Superior temporal gyrus (tissue), 1 donor: ENCODE results near the gene GPAT3.
"Not testable (repeated sequence)": the region's sequence is repeated elsewhere in the genome, so short reads cannot be mapped to it uniquely, and the experiment has no call there.

Experiments
- DNase-seq: peaks from one replicate; pipeline ENCODE4 v3.0.0-alpha.2; 2016; ENCODE audit errors: extremely low spot score

GPAT3 gene

DNA sequence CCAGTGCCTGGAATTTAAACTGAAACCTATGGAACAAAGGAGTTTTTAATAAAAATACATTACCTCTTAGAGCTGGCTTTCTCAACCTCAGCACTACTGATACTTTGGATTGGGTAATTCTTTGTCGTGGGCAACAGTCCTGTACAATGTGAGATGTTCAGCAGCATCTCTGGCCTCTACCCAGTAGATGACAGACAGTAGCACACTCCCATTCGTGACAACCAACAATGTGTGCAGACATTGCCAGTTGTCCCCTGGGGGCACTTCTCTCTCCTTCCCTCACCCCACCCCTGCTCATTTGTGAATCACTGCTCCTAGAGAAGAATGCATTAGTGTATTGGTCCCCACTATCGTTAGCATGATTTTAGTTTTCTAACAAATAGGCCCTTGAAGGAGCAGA is 16.2 kb downstream of the GPAT3 start:
- DNase-seq: no peak

DNA sequence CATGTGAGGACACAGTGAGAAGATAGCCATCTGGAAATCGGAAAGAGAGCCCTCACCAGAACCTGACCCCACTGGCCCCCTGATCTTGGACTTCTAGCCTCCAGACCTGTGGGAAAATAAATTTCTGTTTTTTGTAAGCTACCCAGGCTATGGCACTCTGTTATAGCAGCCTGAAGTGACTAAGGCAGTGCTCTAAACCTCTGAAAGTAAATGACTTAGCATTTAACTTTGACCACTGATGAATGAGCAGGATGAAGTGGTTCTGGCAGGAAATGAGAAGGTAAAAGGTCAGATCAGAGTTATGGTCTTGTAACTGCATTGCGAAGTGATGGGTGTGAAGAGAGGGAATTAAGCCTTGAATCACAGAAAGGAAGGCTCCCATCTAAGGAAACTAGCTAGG is 17.0 kb downstream of the GPAT3 start:
- DNase-seq: no peak

DNA sequence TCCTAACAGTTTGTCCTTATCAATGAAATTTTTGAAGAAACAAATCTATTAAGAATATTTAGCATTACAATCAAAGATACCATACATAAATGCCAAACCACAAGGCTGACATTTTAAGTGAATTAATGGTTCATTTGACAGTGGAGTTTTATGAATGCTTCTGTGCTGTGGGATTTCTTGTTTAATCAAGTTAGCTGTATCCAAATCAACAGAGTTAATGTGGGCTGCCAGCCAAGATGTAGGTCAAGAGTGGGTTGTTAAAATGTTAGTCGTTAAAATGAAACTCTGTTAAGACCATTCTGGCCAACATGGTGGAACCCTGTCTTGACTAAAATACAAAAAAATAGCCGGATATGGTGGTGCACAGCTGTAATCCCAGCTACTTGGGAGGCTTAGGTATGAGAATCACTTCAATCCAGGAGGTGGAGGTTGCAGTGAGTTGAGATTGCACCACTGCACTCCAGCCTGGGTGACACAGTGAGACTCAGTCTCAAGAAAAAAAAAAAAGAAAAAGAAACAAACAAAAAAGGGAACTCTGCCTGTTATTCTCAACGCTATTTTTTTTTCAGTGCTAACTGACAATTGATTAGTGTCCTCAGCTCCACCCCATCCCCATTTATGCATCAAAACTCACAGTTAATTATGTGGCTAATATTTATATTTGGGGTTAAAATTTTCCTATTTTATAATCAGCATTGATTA is 20.2 kb downstream of the GPAT3 start:
- no peak for DNase-seq

DNA sequence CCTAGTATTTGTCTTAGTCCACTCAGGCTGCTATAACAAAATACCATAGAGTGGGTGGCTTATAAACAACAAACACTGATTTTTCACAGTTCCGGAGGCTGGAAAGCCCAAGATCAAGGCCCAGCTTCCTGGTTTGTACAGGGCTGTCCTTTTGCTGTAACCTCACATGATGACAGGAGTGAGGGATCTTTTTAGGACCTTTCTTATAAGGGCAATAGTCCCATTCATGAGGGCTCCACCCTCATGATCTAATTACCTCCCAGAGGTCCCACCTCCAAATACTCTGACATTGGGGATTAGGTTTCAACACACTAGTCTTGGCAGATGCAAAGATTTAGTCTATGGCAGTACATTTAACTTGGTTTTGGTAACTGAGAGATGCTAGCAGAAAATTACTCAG is 20.9 kb downstream of the GPAT3 start:
- DNase-seq: no peak

DNA sequence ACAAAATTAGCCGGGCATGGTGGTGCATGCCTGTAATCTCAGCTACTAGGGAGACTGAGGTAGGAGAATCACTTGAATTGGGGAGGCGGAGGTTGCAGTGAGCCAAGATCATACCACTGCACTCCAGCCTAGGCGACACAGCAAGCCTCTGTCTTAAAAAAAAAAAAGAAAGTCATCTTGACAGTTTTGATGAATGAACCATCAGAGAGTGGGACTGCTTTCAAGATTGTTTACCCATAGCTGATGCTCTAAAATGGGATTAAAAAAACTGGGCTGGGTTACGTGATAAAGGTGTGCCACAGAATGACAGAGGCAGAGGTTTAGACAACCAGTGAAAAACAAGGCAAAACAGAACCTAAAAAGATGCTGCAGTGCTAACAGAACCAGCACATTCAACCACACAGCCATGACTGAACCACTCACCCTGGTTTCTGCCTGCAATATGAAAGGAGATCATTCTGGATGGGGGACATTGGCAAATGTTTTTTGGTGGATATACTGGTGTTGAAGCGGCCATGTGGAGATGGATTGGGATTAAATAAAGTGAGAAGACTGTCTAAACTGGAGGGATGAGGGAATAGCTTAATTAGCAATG is 22.2 kb downstream of the GPAT3 start:
- DNase-seq: no peak

DNA sequence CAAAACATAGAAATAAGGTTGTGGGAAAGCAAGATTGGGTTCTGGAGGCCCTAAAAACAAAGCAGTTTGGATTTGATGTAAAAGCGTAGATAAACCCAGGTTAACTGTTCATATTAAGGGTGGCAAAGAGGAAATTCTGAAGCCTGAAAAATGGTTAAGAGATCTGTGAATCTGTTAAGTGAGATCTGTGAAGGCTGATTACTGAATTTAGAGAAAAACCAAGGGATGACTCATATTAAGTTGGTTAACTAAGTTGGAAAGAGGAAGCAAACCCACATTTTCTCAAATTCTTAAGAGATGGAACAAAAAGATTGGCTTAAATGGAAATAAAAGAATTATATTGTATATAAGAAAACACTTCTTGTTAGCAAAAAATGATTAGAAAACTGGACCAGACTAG is 22.8 kb downstream of the GPAT3 start:
- DNase-seq: no peak

DNA sequence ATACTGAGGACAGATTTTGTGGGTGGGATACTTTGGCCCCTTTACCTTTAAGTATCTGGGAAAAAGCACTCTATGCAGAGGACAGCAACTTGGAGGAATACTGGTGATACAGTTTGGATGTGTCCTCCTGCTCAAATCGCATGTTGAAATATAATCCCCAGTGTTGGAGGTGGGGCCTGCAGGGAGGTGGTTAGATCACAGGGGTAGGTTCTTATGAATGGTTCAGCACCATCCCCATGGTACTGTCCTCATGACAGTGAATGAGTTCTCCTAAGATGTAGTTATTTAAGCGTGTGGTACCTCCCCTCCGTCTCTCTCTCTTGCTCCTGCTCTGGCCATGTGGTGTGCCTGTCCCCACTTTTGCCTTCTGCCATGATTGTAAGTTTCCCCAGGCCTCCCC is 24.6 kb downstream of the GPAT3 start:
- no peak for DNase-seq

DNA sequence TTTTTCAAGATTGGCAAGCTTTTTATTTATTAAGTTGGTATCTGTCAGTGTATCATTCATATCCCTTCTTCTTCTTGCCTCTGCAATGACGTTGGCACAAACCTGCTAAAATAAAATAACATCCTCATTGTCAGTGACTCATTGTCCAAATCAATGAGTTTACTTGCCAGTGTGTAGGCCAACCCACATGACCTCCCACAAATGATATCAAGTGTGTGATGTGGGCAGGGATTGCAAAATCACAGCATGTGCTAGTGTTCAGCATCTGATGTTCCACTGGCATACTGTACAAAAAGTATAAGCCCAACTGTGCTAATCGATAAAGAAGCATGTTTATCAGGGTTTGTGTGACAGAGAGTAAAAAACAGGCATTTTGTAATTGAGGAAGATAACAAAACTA is 25.5 kb downstream of the GPAT3 start:
- DNase-seq: no peak

DNA sequence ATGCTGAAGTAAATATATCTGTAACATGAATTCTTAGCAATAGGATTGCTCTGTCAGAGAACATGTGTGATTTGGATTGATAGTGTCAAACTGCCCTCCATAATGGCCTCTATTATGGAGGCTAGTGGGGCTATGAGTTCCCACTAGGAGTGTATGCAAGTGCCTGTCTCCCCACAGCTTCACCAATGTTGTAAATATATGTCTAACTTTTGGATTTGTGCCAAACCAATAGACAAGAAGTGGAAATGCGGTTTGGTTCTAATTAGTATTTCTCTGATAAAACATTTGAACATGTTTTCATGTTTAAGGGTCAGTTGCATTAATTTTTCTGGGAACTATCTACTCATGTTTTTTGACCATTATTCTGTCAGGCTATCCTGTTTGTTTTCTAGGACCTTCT is 28.1 kb downstream of the GPAT3 start:
- DNase-seq: no peak

DNA sequence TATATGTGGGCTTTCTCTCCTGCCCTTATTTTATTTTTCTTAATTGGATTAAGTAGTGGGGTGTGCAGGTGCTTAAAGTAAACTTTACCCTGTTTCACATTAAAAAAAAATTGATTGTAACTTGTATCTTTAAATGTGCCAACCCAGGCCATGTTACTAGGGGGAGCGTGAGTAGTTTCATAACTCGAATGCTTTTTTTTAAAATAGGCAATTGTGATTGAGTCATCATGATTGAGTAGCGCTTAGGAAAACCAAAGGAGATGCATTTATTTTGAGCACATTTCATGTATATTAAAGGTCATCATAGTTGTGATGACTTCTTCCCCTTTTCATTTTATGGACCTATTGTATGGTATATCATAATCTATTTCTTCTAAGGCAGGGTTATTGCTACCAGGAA is 32.2 kb downstream of the GPAT3 start:
- DNase-seq: no peak

DNA sequence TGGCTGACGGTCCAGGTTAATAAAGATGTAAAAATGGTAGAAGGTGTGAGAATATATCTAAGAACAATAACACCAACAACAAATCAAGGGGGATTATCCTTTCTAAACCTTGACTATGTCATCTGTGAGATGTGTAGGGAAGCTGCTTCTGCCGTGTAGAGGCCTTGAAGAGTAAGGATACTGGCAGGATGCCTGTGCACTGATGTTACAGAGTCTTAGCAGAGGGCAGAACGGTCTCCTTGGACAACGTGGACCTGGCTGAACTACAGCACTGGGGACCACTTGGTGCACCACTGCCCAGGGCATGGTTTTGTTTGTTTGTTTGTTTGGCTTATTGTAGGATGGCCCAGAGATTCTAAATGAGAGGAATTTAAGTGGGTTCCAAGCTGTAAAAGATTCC is 33.5 kb downstream of the GPAT3 start:
- no peak for DNase-seq

DNA sequence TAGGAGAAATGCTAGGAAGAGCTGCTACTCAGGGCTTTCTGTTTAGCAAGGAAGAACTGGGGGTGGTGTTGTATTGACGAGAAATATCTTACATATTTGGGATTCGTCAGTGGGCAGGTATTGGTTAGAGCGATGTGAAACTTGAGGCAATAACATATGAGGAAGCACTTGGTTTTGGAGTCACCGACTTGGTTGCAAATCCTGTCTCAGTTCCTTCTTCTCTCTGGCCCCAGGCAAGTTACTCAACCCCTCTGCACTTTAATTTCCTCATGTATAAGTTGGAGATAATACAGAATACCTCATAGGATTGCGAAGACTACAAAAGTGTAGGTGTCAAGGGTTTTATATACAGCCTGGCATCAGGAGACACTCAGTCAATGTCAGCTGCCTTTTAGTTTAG is 34.1 kb downstream of the GPAT3 start:
- no peak for DNase-seq

DNA sequence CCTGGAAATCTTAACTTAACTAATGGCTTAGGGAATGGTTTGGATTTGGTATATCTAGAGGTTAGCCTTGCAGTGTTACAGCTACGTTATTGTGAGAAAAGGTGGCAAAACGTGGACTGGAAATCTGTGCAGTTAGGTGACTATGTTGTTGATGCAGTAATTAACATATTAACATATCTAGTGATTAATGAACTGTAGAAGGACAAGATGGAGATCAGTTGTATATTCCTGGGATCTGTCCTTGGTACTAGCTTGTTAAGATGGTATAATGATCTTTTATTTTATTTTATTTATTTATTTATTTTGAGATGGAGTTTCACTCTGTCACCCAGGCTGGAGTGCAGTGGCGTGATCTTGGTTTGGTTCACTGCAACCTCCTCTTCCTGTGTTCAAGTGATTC is 36.9 kb downstream of the GPAT3 start:
- DNase-seq: no peak

DNA sequence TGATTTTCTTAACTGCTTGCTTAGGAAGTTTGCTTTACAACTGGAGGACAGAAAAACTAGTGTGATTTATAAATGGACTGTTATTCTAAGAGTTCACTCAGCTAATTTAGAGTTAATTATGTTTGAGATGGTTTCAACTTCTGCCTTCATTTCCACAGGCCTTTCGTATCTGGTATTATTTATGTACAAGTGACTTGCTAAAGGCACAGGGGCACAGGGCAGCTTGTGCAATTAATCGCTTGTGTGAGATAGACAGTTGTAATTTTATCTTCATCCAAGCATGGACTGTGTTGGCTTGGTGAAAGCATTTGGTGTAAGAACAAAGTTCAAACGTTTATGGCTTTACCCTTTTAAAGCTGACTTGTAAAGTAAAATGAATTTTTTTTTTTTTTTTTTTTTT is 38.3 kb downstream of the GPAT3 start:
- no peak for DNase-seq

DNA sequence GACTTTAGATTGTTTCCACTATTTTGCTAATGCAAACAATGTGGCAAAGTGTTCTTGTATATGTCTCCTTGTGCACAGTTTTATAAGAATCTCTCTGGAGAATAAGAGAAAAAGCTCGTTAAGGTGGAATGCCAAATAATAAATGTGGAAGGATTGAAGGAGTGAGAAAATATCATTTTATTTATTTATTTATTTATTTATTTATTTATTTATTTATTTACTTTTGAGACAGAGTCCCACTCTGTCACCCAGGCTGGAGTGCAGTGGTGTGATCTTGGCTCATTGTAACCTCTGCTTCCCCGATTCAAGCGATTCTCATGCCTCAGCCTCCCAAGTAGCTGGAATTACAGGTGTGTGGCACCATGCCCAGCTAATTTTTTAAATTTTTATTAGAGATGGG is 40.3 kb downstream of the GPAT3 start:
- DNase-seq: not testable (repeated sequence)

DNA sequence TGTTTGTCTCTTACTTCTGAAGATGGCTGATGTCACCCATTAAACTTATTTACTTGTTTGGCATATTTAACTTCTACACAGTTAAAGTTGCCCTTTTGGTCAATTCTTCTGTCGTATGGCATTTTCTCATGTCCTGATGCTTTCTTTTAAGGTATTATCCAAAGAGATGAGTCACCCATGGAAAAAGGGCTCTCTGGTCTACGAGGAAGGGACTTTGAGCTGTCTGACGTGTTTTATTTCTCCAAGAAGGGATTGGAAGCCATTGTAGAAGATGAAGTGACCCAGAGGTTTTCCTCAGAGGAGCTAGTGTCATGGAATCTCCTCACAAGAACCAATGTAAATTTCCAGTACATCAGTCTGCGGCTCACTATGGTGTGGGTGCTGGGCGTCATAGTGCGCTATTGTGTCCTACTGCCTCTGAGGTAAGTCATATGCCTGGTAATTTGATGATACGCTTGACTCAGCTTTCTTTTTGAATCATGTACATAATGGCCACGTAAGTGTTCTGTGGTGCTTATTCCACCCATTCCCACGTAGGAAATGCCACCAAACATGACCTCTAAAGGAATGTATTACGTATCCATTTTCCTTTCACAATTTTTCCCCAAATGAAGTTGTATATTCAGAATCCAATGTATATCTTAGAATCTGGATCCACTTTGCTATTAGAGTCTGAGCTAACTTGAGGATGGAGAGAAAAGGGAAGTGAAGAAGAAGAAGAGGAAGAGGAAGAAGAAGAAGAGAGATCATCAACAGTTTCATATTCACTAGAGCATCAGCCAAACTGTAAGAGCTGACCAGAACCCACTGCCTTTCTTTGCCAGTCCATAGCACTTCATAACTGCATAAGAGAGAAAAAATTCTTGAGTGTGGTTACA is 45.7 kb downstream of the GPAT3 start:
- DNase-seq: no peak

DNA sequence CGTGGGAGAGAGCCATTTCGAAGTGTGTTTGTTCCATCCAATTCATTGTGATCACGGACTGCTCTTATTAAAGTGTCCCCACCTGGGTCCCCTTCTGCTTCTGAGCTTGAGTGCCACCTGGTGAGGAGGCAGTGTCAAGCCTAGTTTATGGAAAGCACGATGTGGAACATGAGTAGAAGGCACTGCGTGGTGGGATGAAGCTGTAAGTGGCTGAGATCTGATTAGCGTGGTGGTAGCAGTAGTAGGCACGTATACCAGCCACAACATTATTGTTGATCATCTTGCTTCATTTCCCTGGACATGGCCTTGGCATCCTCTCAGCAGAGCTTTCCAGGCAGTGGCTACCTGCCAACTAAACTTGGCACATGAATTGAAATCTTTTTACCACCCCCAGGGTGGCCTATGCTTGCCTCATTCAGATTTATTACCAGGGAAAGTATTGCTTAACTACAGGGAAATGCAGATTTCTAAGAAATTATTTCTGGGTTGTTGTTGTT is 46.4 kb downstream of the GPAT3 start:
- no peak for DNase-seq

DNA sequence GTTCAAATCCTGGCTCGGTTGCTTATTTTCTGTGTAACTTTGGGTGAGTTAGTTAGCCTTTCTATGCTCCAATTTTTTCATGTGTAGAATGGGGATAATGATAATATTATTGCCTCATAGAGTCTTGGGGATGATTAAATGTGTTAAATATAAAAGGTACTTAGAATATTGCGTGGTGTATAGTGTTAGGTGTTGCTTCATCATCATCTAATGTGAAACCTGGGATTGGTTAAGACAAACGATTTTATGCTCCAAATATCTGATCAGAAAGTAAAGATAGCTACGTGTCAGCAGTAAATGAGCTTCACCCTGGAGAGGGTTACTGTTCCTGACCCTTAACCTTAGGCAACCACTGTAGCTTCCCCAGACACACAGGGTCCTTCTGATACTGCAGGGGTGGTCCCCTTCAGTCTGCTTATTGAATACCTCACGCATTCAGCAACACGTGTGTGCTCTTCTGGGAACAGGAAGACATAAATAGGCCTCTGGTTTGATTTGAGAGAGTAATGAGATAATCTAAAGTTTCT is 50.1 kb downstream of the GPAT3 start:
- no peak for DNase-seq

DNA sequence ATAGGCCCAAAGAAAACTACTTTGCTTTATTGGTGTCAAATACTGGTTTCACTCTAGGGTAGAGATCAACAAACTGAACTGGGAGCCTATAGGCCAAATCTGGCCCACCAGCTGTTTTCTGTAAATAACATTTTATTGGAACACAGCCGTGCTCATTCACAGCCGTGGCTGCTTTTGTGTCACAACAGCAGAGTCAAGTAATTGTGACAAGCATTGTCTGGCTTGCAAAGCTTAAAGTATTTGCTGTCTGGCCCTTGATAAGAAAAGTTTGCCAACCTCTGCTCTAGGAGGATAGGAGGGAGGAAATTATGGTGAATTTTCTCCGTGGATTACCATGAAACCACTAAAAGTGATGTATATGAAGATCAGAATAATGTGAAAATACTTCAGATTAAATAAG is 53.4 kb downstream of the GPAT3 start:
- DNase-seq: no peak

DNA sequence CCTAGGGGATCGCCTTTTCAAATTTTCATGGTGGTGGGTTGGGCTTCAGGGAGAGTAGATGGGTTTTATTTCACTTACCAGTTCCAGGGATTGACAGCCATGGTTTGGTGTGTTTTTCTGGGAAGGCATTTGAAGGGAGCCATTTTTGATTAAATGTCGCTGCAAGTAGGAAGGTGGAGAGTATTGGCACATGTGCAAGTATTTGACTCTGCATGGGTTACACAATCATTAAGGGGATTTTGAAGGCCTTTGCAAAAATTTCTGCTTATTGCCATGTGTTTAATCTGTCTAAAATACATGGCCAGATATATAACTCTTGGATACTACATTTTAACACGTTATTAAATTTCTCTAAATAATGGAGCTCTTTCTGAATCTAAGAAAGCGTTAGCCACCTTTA is 55.1 kb downstream of the GPAT3 start:
- no peak for DNase-seq

DNA sequence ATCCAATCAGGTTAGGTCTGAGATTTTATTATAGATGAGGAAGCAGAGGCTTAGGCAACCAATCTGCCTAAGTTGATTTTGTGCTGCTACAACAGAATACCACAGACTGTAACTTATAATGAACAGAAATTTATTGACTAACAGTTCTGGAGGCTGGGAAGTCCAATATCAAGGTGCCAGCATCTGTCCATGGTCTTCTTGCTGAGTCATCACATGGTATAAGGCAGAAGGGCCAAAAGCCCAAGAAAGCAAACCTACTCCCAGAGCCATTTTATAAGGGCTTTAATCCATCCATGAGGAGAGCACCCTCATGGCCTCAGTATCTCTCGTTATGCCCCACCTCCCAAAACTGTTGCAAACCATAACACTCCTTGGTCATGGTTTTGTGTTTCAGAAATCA is 55.8 kb downstream of the GPAT3 start:
- DNase-seq: no peak

DNA sequence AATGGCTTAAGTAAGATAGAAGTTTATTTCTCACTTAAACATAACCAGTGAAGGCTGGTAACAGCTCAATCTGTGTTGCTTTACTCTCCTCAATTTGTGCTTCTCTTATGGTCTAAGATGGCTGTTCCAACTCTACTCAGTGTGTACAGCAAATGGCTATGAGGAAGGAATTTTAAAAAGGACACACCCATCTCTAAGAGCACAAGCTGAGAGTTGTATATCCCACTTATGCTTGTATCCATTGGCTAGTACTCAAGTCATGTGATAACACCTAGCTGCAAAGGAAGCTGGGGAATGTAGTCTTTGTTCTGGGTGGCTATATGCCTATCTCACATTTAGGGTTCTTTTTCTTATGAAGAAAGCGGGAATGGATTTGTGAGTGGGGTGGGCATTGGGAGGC is 63.3 kb downstream of the GPAT3 start:
- no peak for DNase-seq

DNA sequence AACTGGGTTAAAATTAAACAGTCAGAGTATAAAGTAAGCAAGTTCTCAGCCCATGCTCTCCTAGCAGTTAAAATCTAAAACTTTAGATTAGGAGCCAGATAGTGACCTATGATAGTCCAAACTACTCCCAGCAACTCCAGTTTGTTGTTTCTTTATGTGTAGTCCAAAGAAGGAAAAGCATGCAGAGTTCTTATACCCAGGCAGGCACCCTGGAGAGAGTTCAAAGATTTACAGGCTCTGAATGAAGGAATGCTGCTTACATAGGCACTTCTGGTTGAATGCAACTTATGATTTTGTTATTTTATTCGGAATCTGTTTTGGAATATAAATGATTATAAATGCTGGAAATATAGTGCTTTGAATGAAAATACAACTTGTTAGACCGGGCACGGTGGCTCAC is 67.2 kb downstream of the GPAT3 start:
- no peak for DNase-seq
